GM21528 (cell line): ENCODE measurements around the gene DEFB116.
"Not testable (repeated sequence)": the region's sequence is repeated elsewhere in the genome, so short reads cannot be mapped to it uniquely, and the experiment has no call there.

Experiments
- ATAC-seq: cut with Tn5 transposase; IDR thresholded peaks from one replicate; pipeline ENCODE4 v1.9.1; 2021; ENCODE audit warnings: mild to moderate bottlenecking, moderate library complexity; ENCODE audit not compliant: unreplicated experiment, low FRiP score

DEFB116 gene

GRCh38 chr20:31308535-31309162, at the start of gene DEFB116:
DEFB116 (minus strand) TSS chr20:31308585; CDS start chr20:31308585, 0 bp downstream.
- no peak for ATAC-seq

DNA sequence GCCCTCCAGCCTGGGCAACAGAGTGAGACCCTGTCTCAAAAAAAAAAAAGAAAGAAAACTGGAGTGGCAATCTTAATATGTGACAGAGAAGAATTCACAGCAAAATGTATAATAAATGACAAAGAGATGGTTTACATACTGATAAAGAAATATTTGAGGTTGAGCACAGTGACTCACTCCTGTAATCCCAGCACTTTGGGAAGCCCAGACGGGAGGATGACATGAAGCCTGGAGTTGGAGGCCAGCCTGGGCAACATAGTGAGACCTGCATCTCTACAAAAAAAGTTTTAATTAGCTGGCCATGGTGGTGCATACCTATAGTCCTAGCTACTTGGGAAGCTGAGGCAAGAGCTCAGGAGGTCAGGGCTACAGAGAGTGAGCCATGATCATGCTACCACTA, 47.6 kb upstream of the DEFB116 start:
- no peak for ATAC-seq

DNA sequence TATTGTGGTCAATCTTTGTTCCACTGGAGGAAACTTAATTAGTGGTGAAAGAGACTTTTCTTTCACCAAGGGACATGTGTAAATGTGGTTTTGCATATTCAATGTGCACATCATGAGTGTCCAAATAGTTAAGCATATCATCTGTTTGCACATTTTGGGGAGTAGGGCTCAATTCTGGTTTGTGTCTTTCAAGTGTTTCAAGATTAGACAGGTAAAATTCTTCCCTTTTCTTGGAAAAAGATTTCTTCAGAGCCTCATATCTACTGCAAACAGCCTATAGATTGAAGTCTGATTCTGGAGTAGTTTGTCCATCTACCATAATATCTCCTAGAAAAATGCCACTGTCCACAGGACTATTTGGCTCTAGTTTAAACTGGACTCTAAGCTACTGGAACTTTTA, 33.1 kb upstream of the DEFB116 start:
- no peak for ATAC-seq

DNA sequence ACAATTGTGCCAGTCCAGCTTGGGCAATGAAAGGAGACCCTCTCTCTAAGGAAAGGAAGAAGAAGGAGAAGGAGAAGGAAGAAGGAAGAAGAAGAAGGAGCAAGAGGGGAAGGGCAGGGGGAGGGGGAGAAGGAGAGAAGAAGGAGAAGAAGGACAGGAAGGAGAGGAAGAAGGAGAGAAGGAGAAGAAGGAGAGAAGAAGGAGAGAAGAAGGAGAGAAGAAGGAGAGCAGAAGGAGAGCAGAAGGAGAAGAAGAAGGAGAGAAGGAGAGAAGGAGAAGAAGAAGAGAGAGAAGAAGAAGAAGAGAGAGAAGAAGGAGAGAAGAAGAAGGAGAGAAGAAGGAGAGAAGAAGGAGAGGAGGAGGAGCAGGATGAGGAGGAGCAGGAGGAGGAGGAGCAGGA, 22.5 kb upstream of the DEFB116 start:
- no peak for ATAC-seq

GRCh38 chr20:31322504-31322903, 14.1 kb upstream of the DEFB116 start:
- no peak for ATAC-seq

DNA sequence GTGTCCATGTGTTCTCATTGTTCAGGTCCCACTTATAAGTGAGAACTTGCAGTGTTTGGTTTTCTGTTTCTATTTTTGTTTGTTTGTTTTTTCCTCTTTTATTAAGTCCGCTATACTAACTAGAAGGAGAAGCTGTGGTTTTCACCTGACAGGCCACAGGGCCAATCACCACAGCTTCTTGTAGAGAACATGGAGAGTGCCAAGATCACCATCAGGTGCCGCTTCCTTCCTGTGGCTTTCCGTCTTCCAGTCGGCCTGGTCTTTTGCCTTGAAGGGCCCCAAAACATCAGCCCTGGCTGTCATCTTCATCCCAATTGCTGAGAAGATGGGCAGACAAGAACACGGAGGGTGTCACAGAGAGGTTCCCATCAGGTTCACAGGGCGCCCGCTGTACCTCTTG, 23.4 kb downstream of the DEFB116 start:
- ATAC-seq, result not testable (repeated sequence)

DNA sequence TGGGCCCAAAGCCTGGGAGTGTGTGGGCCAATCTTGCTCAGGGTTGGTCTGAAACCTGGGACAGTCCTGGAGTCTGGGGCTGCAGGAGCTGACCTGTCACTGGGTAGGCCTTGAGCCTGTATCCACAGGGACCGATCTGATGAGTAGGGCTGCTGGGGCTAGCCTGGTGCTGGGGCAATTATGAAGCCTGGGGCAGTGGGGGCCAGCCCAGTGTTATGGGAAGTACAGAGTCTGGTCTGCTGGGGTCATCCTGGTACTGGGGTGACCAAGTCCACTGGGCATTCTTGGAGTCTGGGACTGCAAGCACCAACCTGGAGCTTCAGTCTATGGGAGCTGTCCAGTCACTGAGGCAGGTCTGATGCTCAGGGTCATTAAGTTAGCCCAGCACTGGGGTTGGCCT, 30.2 kb downstream of the DEFB116 start:
- no peak for ATAC-seq

- ATAC-seq, result no peak
These were observed 33.9 kb downstream of the DEFB116 start for GRCh38 chr20:31274441-31274840.

DNA sequence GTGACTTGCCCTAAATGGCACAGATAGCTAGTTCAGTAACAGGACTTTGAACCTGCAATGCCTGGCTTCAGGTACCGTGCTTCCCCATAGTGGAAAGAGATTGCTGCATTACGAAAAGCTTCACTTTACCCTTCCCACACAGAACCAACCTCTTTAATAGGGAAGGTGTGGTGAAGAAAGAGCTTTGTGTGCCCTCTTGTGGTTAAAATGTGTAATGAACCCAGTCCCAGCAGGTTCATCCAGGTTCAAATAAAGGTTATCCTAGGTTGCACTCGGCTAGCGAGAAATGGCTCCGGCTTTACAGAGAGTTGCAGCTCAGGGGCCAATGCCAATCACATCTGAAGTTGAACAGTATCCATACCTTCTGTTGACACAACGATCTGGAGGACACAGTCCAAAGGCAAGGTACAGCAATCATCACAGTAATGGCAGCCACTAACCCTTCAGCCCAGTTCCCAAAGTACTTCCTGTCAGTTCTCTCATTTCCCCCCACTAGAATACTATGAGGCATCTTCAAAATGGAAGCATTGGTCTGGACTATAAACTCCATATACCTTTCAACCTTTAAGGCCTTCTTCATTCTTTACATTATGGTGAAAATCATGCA, 48.0 kb downstream of the DEFB116 start:
- no peak for ATAC-seq

- ATAC-seq, result no peak
These were observed 51.0 kb downstream of the DEFB116 start, which contains the start of gene DEFB115 for GRCh38 chr20:31257364-31257763. DEFB115 (plus strand) TSS chr20:31257664; CDS start chr20:31257664, 0 bp downstream.

- no peak for ATAC-seq
These were observed 51.4 kb downstream of the DEFB116 start for GRCh38 chr20:31256959-31257358.
